GM21423 (cell line): ENCODE data around the gene ZBTB33.

ENCODE experiments used
- ATAC-seq: cut with Tn5 transposase; IDR thresholded peaks from one replicate; pipeline ENCODE4 v1.9.1; 2021; ENCODE audit warnings: mild to moderate bottlenecking, moderate library complexity; ENCODE audit not compliant: unreplicated experiment

Gene ZBTB33

GRCh38 chrX:120250522-120251271, at the start of gene ZBTB33:
ZBTB33 (plus strand) TSS chrX:120250812; CDS start chrX:120253416, 2,604 bp downstream.
- ATAC-seq, result peak; percentile 98

GRCh38 chrX:120200851-120201250, 49.8 kb upstream of the ZBTB33 start:
- no peak for ATAC-seq

GRCh38 chrX:120205816-120206753, 44.5 kb upstream of the ZBTB33 start:
- no peak for ATAC-seq

- no peak for ATAC-seq
These were observed 43.5 kb upstream of the ZBTB33 start for GRCh38 chrX:120207009-120207605.

GRCh38 chrX:120213438-120214265, 37.0 kb upstream of the ZBTB33 start:
- ATAC-seq, result peak; percentile 55

GRCh38 chrX:120223374-120223773, 27.2 kb upstream of the ZBTB33 start:
- no peak for ATAC-seq

- no peak for ATAC-seq
These were observed 26.2 kb upstream of the ZBTB33 start for GRCh38 chrX:120224388-120224787.

GRCh38 chrX:120228187-120228908, 22.3 kb upstream of the ZBTB33 start:
- no peak for ATAC-seq

- no peak for ATAC-seq
These were observed 15.3 kb upstream of the ZBTB33 start for GRCh38 chrX:120235284-120235683.

- no peak for ATAC-seq
These were observed 13.7 kb upstream of the ZBTB33 start for GRCh38 chrX:120236687-120237479.

- ATAC-seq, result no peak
These were observed 11.7 kb upstream of the ZBTB33 start for GRCh38 chrX:120238933-120239332.

GRCh38 chrX:120242813-120243212, 7.8 kb upstream of the ZBTB33 start:
- ATAC-seq, result no peak

- peak; percentile 20 for ATAC-seq
These were observed 6.2 kb upstream of the ZBTB33 start for GRCh38 chrX:120244395-120244734.

- ATAC-seq, result peak; percentile 77
These were observed 5.7 kb upstream of the ZBTB33 start for GRCh38 chrX:120244735-120245498.

GRCh38 chrX:120251471-120252011, 929 bp downstream of the ZBTB33 start:
- ATAC-seq, result no peak

GRCh38 chrX:120253784-120254183, 3.2 kb downstream of the ZBTB33 start:
- no peak for ATAC-seq

- ATAC-seq, result no peak
These were observed 9.8 kb downstream of the ZBTB33 start for GRCh38 chrX:120260369-120260768.
